Eye (tissue), 1 donor: ENCODE measurements around the gene SLC41A3.
"Not testable (repeated sequence)": the region's sequence is repeated elsewhere in the genome, so short reads cannot be mapped to it uniquely, and the experiment has no call there.

Experiments
- DNase-seq: peaks from one replicate; pipeline ENCODE4 v3.0.0-alpha.2; 2015

The SLC41A3 gene

DNA sequence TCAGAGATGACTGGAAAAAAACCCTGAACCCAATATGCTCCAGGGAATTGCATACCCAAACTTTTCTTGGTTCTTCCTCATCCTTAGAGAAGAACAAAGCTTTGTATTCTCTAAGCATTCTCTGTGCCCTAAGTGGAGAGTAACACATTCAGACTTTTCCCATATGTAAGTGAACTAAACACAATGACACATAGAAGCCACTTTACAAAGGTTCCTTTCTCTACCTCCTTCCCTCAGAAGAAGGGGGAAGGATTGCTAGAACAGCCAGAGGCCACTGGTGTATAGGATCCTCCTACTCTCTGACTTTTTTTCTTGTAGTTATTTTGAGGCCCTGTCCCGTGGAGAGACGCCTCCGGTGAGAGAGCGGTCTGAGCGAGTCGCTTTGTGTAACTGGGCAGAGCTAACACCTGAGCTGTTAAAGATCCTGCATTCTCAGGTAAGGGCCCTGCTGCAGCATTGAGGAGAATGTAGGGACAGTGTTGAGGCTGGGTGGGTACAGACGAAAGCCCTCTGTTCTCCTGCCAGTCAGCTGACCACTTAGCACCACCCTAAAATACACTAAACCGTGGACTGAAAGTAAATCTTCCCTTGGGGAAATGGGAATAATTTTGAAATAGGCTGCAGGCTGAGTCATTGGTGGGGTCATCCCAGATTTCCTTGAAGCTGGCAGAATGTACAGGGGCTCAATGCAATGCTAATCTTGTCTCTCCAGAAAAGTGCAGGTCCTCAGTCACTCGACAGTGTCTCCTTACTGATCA is 108.5 kb downstream of the SLC41A3 start:
- not testable (repeated sequence) for DNase-seq

DNA sequence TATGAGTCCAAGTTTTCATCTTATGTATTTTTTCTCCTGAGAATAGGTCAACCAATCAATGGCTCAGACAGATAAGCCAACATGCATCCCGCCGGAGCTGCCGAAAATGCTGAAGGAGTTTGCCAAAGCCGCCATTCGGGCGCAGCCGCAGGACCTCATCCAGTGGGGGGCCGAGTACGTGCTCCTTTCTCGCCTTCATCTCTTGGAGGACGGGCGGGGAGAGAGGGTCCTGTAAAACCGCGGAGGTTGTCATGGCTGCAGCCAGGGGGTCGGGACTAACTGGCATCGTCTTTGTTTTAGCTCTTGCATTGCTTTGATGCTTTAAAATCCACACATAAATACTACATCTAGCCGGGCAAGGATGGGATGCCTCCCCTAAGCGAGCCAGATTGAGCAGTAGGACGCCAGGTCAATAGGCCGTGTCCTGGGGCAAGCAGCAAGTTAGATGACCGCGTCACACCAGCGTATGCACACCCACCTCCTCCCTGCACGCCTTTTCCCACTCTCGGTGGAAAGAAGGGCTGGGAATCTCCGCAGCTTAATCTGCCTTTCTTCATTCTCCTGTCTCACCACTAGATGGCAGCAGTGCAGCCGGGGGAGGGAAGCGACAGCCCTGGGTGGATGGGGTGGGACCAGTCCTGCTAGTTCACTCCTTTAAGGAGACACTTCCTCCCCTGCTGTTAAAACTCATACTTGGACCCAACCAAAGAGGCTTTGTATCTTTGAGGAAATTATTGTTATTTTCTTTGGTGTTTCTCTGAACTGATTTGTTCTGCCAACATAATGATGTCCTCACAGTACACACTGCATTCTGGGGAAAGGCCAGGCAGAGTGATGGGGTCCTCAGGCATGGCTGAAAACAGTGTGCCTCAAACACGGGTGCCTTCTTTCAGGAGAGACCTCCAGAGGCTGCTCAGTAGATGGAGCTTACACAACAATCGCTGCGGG is 111.7 kb downstream of the SLC41A3 start:
- peak; percentile 81 for DNase-seq

DNA sequence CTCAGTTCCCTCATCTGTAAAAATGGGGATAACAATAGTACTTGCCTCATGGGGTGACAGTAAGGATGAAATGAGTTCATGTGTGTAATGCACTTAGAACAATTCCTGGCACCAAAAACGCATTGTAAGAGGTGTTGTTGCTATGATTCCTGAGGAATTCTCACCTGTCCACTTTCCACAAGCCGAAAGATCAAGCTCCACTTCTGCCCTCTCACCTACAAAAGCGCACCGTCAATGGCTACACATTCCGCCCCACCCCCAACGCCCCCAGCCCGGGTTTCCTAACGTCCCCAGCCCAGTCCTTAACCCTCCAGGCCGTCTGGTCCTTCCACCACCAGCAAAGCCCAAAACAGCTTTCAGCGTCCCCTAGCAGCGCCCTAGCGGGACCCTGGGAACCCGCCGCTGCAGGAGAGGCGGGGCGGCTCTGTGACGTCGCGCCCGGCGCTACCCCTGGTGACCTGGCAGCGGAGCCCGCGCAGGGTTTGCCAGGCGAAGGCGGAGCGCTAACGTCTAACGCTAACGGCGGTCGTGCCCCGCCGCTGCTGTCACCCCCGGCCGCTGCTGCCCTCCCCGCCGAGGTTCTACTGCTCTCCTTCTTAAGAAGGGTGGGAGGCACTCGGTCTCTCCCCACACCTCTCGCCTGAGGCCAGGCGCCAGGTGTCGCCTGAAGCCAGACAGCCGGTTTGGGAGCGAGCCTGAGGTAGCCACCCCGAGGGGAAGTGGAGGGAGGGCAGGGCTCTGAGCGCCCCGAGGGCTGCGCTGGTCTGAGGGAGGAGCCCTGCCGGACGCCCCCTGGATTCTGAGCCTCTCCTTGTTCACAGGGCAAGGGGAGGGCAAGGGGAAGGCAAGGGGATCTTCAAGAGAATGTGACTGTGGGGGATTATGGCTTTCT is 115.0 kb downstream of the SLC41A3 start, which contains the start of gene ROPN1B:
Gene ROPN1B, plus strand, starts transcription at position 478 of the 892 bp plus-strand sequence. CDS start 2,877 bp downstream, outside the sequence.
- not testable (repeated sequence) for DNase-seq

DNA sequence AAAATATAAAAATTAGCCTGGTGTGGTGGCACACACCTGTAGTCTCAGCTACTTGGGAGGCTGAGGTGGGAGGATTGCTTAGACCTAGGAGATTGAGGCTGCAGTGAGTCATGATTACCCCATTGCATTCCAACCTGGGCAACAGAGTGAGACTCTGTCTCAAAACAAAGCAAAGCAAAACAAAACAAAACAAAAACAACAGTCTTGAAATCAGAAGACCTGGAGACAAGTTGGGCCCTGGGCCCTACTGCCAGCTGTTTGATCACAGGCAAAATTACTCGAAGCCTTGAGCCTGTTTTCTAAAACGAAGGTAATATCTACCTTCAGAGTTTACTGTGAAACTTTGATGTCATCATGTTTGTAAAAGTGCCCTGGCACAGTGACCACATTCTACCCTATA is 115.8 kb downstream of the SLC41A3 start:
- DNase-seq = not testable (repeated sequence)

DNA sequence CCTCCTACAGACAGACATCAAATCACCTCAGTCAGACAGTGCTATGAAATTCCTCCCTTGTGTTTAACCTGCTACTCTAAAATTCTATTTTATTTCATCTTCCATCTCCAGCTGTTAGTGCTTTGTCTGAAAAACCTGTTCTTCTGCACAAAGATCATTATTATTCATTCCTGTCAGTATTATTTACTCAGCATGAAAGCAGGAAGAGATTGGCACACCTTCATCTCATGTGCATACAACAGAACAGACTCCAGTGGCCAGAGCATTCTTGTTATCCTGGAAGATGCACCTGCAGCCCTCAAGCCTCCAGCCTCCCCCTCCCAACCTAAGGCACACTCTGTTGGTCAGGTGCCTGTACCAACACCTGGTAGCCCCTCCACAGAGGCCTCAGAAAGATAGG is 116.8 kb downstream of the SLC41A3 start:
- no peak for DNase-seq

DNA sequence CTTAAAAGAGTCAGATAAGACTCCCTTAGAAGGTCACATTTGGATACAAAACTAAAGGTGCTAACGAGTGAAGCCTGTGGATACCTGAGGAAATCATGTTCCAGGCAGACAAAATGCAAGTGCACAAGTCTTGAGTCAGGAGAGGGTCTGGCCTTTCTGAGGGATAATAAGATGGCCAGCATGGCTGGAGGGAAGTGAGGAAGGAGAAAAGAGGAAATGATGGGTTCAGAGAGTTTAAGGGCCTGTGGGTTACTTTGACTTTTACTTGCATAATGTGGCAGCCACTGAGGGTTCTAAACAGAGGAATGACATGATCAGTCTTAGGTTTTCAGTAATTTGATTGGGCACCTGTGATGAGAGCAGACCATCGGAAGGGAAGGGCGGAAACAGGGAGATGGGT is 118.4 kb downstream of the SLC41A3 start:
- DNase-seq = no peak

DNA sequence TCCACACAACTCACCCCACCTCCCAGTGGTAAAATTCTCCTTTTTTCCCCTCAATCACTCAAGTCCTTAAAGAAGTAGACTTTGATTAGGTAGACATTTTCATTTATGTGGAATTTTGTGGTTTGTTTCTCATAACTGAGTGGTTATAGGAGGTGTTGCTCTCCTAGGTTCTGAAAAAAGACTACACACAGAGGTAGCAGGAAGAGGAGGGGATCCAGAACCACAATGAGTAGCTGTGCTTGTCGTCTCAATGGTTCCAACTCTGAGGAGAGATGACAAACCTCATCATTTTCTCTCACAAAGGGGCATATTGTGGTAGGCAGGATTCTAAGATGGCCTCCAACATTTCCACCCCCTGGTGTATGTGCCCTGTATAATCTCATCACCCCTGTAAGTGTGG is 120.1 kb downstream of the SLC41A3 start:
- not testable (repeated sequence) for DNase-seq

DNA sequence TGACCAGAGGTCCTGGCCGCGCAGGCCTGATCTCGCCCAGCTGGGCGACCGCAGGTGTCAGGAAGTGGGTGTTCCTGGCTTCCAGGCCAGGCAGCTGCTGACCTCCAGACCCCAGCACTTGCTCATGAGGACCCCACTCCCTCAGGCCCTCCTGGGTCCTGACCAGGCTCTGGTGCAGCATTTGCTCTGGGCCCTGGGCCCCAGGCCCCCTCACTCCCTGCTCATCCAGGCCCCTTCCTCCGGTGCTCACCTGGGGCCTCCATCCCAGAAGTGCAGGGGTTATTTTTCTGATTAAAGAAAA is 122.7 kb downstream of the SLC41A3 start:
- DNase-seq = no peak

DNA sequence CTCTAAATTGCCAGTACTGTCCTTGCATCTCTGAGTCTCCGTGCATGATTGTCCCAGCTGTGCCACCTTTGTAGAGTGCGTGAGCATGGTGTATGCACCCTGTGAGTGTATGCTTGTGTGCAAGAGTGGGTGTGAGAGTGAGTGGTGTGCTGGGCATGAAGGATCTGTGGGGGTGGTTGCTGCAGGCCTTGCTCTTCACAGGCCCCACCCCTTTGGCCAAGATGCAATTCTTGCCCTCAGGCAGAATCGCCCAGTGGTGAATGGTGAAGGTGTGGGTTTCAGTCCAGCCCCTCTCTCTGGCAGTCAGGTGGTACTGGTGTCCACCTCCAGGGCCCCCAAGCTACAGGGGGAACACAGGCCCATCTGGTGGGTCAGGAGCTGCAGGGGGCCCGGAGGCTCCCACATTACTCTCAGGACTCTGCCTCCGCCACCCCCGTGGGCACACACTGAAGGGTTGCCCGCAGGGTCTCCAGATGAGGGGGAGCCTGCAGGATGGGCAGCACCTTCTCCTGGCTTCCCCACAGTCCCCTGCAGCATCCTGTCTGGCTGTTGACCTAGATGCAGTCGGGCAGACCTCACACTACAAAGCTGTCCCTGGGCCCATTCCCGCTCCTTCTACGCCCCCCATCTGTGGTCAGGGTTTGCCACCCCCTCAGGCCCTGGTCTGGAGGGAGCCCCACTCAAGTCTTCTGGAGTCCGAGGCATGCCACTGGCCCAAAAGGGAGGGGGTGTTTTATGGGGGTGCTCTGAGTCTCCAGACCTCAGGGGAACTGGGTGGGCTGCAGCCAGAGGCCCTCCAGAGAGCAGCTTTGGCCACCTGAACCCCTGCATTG is 123.3 kb downstream of the SLC41A3 start:
- no peak for DNase-seq

DNA sequence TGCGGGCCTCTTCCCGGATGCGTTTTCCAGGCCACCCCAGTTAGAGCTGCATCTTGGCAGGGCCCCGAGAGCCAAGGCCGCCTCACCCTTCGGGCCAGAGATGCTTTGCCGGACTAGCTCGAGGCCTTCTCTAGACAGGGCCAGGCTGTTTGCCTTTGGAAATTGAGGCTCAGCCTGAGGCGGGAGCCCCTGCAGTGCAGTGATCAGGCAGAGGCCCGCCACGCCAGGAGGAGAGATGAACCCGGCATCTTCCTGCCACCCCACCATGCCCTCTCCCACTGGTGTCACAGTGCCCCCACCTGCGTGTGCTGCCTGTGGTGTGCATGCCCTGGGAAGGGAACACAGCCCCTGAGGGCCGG is 123.9 kb downstream of the SLC41A3 start:
- DNase-seq = no peak

DNA sequence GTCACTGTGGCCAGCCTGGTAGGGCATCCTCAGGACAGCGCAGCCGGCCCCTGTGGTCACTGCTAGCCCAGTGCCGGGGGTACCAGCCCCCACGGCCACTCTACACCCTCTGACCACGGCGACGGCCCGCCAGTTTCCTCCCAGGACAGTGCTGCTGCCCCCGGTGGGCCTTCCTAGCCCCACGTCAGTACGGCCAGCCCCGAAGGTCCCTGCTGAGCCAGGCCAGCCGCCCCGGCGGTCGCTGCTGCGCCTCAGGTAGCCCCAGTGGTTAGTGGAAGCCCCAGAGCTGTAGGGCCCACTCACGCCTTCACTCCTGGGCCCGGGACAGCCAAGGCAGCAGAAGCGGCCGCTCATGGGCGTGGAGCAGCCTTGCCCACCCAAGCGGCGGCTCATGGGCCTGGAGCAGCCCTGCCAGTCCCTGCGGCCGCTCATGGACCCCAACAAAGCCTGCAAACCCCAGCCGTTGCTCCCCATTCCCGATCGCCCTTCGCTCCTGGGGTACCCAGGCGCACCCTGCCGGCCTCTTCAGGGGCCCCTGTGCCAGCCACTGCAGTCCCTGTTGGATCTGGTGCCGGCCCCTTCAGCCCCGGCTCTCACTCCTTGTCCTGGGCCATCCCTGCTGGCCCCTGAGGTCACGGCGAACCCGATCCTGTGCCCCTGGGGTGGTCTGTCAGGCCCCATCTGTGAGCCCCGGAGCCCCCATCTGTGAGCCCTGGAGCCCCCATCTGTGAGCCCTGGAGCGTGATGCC is 124.4 kb downstream of the SLC41A3 start:
- DNase-seq = no peak

DNA sequence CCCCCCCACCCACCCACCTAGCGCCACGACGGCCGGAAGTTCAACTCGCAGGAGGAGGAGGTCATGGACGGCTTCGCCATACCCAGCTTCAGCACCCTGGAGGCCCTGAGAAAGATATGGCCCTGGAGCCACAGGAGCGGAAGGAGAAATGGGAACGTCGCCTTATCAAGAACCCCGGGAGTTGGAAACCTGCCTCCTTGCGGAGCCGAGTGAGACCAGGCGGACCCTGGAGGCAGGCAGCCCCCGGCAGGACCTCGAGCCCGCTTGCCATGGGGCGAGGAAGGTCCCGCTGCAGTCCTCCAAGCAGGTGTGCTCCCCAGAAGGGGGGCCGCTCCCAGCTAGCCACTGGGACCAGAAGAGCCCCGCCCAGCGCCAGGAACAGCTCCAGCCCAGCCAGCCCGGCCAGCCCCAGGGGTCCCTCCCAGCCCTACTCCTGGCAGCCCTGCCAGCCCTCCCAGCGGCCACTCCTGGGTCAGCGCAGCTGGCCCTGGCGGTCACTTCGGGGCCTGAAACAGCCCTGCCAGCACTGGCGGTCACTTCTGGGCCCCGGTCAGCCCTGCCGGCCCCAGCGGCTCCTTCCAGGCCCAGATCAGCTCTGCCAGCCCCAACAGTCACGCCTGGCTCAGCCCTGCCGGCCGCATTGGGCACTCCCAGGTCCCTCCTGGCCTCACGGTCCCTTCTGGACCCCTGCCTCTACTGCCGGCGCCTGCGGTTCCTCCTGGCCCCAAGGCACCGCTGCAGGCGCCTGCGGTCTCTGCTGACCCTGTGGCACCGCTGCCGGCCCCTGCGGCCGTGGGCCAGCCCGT is 125.2 kb downstream of the SLC41A3 start:
- no peak for DNase-seq

DNA sequence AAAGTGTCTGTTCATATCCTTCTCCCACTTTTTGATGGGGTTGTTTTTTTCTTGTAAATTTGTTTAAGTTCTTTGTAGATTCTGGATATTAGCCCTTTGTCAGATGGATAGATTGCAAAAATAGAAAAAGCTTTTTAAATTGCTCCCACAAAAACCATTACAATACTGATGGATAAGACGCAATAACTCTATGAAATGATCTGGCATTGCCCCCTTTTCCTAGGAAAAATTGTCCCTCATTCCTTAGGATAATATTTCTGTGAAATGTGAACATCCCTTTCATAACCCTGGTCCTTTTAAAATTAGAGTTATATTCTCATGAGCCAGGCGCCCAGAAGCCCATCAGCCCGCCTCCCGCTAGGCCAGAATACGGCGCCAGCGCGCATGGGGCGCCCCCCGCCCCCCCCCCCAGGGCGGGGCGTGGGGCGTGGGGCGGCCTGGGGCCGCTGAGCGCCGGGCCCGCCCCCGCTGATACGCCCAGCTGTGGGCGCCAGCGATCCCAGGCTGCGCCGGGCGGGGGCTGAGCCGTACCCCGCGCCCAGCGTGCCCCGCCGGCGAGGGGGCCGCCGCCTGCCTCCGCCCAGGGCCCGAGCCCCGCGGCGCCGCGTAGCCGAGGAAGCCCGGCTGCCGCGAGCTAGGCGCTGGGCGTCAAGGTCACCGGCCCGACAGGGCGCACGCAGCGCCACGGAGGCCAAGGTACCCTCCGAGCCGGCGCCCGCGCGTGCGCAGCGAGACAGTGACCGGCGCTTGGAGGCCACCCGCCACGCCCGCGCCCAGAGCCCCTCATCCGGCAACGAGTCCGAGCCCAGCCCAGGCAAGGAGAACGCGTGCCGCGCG is 126.0 kb downstream of the SLC41A3 start:
- no peak for DNase-seq

DNA sequence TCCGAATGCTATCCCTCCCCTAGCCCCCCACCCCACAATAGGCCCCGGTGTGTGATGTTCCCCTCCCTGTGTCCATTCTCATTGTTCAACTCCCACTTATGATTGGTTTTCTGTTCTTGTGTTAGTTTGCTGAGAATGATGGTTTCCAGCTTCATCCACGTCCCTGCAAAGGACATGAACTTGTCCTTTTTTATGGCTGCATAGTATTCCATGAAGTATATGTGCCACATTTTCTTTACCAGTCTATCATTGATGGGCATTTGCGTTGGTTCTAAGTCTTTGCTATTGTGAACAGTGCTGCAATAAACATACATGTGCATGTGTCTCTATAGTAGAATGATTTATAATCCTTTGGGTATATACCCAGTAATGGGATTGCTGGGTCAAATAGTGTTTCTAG is 126.9 kb downstream of the SLC41A3 start:
- DNase-seq = not testable (repeated sequence)
